Upper lobe of left lung (tissue), 4 donors: Measurements from ENCODE around the gene CDHR1.

Experiments
- EP300 ChIP-seq, 4 donors: sonication (generic); formaldehyde crosslinking; IDR thresholded peaks; one replicate each; pipeline ENCODE4 v1.5.1; 2017; ENCODE audit warnings: antibody characterized with exemption in 4 of 4, control low read depth in 2 of 4
- POLR2A ChIP-seq, 4 donors: fragments of 450-650 bp; IDR thresholded peaks; one replicate each; pipeline ENCODE4 v1.5.1; 2016 to 2017; ENCODE audit warnings: antibody characterized with exemption in 4 of 4, mild to moderate bottlenecking in 2 of 4
- TF ChIP-seq, protein P1 (sequence below), 6 experiments: fragments of 450-650 bp in 4 of 6; fragments of 200-600 bp in 2 of 6; sonication (generic) in 2 of 6; IDR thresholded peaks; one replicate each; pipeline ENCODE4 v1.5.1; 2016 to 2019; ENCODE audit warnings: antibody characterized with exemption in 6 of 6

DNA sequence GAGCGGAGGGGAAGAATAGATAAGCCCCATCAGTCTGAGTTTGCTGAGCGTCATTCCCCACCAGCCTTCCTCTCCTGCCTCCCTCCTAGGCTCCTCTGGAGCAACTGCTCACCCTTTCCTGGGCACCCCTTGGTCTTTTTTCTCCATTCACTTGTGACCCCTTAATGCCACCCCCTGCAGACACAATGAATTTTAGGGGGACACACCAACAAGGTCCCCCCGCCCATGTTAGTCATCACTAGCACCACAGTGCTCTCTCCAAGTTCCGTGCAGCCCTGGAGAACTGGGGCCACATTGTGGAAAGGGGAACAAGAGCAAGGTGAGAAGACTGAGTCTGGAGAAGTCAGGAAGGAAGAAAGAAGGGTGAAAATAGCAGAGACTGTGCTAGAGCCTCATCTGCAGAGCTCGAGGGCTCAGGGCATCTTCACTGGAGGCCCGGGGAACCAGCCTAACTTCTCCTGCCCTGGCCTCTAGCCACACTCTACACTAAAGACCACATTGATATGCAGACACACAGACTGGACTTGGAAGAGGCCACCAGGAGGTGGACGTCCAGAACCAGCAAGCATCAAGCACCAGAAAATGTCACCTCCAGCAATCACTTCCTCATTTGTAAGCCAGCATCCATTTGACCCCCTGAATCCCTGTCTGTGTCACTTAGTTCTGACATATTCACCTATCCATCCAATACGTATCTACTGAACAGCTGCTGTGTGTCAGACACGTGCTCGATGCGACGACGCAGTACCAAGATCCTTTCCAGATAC, 68.0 kb downstream of the CDHR1 start:
- TF ChIP-seq, protein P1, sequence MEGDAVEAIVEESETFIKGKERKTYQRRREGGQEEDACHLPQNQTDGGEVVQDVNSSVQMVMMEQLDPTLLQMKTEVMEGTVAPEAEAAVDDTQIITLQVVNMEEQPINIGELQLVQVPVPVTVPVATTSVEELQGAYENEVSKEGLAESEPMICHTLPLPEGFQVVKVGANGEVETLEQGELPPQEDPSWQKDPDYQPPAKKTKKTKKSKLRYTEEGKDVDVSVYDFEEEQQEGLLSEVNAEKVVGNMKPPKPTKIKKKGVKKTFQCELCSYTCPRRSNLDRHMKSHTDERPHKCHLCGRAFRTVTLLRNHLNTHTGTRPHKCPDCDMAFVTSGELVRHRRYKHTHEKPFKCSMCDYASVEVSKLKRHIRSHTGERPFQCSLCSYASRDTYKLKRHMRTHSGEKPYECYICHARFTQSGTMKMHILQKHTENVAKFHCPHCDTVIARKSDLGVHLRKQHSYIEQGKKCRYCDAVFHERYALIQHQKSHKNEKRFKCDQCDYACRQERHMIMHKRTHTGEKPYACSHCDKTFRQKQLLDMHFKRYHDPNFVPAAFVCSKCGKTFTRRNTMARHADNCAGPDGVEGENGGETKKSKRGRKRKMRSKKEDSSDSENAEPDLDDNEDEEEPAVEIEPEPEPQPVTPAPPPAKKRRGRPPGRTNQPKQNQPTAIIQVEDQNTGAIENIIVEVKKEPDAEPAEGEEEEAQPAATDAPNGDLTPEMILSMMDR (IDR thresholded peaks at IDR 0.05), result no peak
- TF ChIP-seq EP300 (IDR thresholded peaks at IDR 0.05) (no peak), POLR2A (IDR thresholded peaks at IDR 0.05) (no peak)
